Neural crest cell (in vitro differentiated cells): ENCODE results near the gene C11orf98. TPM values are rescaled to one million over a fixed set of nuclear protein-coding genes. Genes with fewer than 3 reads are reported as not detected.

Source experiments
- DNase-seq: peaks from one replicate; pipeline ENCODE4 v3.0.0; 2021; ENCODE audit warnings: low read depth, mixed read lengths, low spot score
- H3K27ac Mint-ChIP-seq: one replicate; pipeline ENCODE4 v1.8.0; 2021; ENCODE audit warnings: mild to moderate bottlenecking, mixed read lengths; ENCODE audit not compliant: unreplicated experiment
- H3K27me3 Mint-ChIP-seq: 2 replicates; pipeline ENCODE4 v1.8.0; 2021; ENCODE audit warnings: low read depth, mild to moderate bottlenecking, mixed read lengths
- H3K36me3 Mint-ChIP-seq: 2 replicates; pipeline ENCODE4 v1.8.0; 2021; ENCODE audit warnings: low read depth, mild to moderate bottlenecking, mixed read lengths
- H3K4me1 Mint-ChIP-seq: 2 replicates; pipeline ENCODE4 v1.8.0; 2021; ENCODE audit warnings: mixed read lengths
- H3K4me3 Mint-ChIP-seq: one replicate; pipeline ENCODE4 v1.8.0; 2021; ENCODE audit warnings: mild to moderate bottlenecking, mixed read lengths
- H3K9me3 Mint-ChIP-seq: 2 replicates; pipeline ENCODE4 v1.8.0; 2021; ENCODE audit warnings: mixed read lengths
- total RNA-seq: library from RNA; stranded (reverse); gene quantifications from 2 replicates; pipeline ENCODE4 v1.2.1, GENCODE V29; 2021
- TF ChIP-seq, protein P1 (sequence below): fragments of 200-600 bp; sonication (generic); conservative IDR thresholded peaks from 2 replicates; pipeline ENCODE4 v1.5.0; 2021; ENCODE audit warnings: antibody characterized with exemption, mild to moderate bottlenecking

C11orf98 gene
- total RNA-seq, 1 donor from 2014 or later: 97.4 TPM

DNA sequence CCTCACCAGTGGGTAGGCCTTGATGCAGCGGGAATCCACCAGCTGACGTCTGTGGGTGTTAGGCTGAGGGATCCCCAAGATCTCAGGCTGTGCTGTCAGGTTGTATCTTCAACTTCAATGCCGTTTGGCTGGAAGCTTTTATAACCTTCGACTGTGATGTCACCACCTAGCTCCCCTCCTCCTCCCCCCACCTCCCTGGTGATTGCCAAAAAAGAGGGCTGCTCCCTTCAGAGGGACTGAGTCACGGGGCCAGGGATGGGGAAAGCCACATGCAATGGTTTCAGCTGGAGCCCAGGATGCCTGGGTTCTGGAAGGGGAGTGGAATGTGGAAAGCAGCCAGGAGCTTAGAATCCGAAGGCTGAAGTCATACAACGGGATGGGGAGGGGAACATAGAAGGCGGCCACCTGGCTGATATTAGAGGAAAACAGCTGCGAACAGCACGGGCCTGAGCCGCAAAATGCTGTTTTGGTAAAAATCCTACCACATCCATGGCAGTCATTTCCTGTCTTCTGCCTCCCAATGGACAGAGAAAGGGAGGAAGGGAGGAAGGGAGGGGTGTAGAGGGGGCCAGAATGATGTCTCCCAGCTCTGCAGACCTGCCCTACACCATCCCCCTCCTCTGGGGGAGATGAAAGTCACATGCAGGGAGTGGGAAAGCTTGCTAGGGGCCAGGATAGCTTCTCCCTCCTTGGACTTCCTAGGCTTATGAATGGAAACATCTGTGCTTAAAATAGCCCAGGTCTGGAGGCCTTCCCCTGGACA, 24.6 kb upstream of the C11orf98 start, which contains the start of gene LRRN4CL:
Gene LRRN4CL, minus strand, starts transcription at position 110 of the 763 bp plus-strand sequence. CDS start 1,022 bp downstream, outside the sequence.
- no peak for DNase-seq
- peaks cover 19% of the 10 kb centered on the region for H3K4me1 Mint-ChIP-seq
- peak within 1 kb of the TSS; percentile 17 for H3K4me3 Mint-ChIP-seq
- H3K27me3 Mint-ChIP-seq: no peaks in the 10 kb centered on the region
- H3K36me3 Mint-ChIP-seq: peaks cover 7% of the 10 kb centered on the region
- TF ChIP-seq, protein P1, sequence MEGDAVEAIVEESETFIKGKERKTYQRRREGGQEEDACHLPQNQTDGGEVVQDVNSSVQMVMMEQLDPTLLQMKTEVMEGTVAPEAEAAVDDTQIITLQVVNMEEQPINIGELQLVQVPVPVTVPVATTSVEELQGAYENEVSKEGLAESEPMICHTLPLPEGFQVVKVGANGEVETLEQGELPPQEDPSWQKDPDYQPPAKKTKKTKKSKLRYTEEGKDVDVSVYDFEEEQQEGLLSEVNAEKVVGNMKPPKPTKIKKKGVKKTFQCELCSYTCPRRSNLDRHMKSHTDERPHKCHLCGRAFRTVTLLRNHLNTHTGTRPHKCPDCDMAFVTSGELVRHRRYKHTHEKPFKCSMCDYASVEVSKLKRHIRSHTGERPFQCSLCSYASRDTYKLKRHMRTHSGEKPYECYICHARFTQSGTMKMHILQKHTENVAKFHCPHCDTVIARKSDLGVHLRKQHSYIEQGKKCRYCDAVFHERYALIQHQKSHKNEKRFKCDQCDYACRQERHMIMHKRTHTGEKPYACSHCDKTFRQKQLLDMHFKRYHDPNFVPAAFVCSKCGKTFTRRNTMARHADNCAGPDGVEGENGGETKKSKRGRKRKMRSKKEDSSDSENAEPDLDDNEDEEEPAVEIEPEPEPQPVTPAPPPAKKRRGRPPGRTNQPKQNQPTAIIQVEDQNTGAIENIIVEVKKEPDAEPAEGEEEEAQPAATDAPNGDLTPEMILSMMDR: no peak
- H3K27ac Mint-ChIP-seq: peak within 1 kb of the TSS; percentile 81
- no peaks in the 10 kb centered on the region for H3K9me3 Mint-ChIP-seq

DNA sequence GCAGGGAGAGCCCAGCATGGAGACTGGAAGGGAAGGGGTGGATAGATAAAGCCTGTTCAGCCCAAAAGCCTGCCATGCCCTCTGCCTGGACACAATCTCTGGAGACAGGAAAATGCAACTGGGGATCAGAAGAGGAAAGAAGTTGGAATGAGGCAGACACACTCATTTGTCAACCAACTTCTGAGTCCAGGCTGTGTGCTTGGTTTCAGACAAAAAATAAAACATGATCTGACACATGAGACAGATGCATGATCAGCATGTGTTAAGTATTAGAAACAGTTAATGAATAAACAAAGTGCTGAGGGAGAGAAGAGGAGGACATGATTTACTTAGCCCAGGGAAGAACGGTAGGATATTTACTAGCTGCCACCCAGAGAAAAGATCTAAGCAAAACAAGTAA, 23.5 kb upstream of the C11orf98 start:
- H3K4me3 Mint-ChIP-seq: no peak overlapping the region
- no peak for DNase-seq

DNA sequence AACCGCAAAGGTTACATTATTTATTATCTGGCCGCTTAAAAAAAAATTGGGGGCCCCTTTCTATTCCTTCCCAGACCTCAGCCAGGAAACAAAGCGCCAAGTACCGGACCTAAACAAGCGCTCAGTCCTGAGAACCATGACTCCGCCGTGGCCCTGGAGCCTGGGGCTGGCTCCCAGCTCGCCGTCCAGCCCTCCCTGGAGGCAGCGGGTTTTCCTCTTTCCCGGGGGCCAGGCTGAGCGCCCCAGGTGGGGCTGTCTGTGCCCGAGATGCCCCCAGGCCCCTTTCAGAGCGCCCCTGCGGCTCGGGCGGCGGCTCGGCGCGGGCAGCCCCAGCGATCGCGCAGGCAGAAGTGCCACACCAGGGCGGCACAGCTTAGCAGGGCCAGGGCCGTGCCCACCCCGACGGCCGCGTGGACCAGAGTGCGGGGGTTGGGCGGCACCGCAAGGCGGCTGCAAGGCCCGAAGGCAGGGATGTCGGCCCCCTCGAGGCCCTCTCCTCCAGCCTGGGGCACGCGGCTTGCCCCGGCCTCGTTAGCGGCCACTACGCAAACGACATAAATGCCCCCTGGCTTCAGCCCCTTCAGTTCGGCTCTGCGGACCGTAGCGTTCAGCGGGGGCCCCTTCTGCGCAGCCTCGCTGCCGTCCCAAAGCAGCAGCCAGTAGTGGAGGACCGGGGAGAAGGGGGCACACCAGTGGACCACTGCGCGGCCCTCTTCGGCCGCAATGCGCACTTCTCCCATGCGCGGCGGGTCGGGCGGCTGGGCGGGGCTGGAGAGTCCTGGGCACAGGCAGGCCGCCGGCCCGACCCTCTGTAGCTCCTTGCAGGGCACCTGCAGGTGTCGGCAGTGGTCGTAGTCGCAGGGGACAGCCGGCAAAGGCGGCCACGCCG, 22.7 kb upstream of the C11orf98 start:
- Mint-ChIP-seq H3K9me3 (no peaks in the 10 kb centered on the region), H3K27ac (no peak overlapping the region), H3K4me3 (no peak overlapping the region), H3K27me3 (no peaks in the 10 kb centered on the region), H3K36me3 (peaks cover 4% of the 10 kb centered on the region), H3K4me1 (peaks cover 18% of the 10 kb centered on the region)
- TF ChIP-seq, protein P1: no peak
- DNase-seq: no peak

More for the DNA sequence above, 23.5 kb upstream of the C11orf98 start:
- H3K27me3 Mint-ChIP-seq: no peaks in the 10 kb centered on the region
- H3K36me3 Mint-ChIP-seq: peaks cover 7% of the 10 kb centered on the region
- H3K4me1 Mint-ChIP-seq: peaks cover 18% of the 10 kb centered on the region
- TF ChIP-seq, protein P1: no peak
- no peaks in the 10 kb centered on the region for H3K9me3 Mint-ChIP-seq
- no peak overlapping the region for H3K27ac Mint-ChIP-seq

DNA sequence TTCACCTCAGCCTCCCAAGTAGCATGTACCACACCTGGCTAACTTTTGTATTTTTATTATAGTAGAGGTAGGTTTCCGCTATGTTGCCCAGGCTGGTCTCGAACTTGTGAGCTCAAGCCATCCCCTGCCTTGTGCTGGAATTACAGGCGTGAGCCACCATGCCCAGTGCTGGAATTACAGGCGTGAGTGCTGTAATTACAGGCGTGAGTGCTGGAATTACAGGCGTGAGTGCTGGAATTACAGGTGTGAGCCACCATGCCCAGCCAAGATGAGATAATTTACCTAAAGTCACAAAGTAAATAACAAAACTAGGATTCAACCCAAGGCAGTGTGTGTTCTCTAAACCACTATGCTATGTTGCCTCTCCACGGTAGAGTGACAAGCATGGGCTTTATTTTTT, 17.5 kb upstream of the C11orf98 start:
- peaks cover 23% of the 10 kb centered on the region for H3K4me1 Mint-ChIP-seq
- no peaks in the 10 kb centered on the region for H3K27me3 Mint-ChIP-seq
- H3K9me3 Mint-ChIP-seq: no peaks in the 10 kb centered on the region
- no peak overlapping the region for H3K4me3 Mint-ChIP-seq
- H3K27ac Mint-ChIP-seq: no peak overlapping the region
- H3K36me3 Mint-ChIP-seq: peaks cover 5% of the 10 kb centered on the region
- DNase-seq: no peak
- TF ChIP-seq, protein P1: no peak

DNA sequence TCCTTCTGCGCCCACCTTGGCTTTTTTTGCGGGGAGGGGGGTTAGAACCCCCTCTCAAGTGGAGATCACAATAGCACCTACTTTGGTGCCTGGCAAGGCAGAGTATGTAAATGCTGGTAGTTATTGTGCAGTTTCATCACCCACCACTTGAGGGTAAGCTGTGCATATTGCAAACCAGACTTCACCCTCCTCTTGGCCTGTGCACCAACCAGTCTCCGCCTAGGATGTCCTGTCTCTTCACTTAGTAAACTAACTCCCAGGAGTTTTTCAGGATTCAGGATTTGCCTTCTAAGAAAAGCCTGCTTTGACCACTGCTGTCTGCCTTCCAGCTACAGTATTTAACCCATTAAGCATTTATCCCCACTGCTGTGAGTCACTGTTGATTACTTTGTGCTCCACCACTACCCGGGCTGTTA, 15.8 kb upstream of the C11orf98 start:
- Mint-ChIP-seq H3K36me3 (peaks cover 5% of the 10 kb centered on the region), H3K27me3 (no peaks in the 10 kb centered on the region), H3K9me3 (no peaks in the 10 kb centered on the region), H3K4me3 (peak overlapping the region; percentile 81), H3K27ac (no peak overlapping the region), H3K4me1 (peaks cover 28% of the 10 kb centered on the region)
- DNase-seq: no peak
- TF ChIP-seq, protein P1: peak; percentile 59
